PC-3 (cell line): ENCODE results near the gene OR4E2.

Source experiments
- EZH2 ChIP-seq: fragments of 300-600 bp; sonication (generic); IDR thresholded peaks from one replicate; pipeline ENCODE4 v1.6.1; 2017; ENCODE audit warnings: antibody characterized with exemption, mild to moderate bottlenecking, low read length; ENCODE audit not compliant: unreplicated experiment
- TF ChIP-seq, protein P1 (sequence below): fragments of 300-600 bp; sonication (generic); conservative IDR thresholded peaks from 2 replicates; pipeline ENCODE4 v1.5.1; 2017; ENCODE audit warnings: antibody characterized with exemption, low read depth, mild to moderate bottlenecking, low read length

DNA sequence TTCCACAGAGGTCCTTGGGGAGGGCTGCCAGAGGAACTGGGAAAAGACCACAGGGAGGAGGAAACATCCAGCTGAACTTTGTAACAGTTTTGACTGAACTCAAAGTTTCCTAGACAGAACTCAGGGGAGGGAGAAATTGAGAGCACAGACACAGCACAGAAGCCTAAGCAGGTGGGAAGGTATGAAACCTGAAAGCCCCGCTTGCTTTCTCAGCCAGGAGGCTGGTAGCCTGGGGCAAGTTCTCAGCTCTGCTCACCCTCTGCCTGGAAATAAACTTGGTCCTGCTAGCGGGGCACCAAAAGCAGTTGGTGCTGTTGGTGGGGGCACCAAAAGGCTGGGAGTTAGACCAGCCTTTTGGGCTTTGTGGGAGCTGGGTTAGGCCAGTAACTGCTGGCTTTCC lies 45.9 kb downstream of the OR4E2 start:
- TF ChIP-seq, protein P1, sequence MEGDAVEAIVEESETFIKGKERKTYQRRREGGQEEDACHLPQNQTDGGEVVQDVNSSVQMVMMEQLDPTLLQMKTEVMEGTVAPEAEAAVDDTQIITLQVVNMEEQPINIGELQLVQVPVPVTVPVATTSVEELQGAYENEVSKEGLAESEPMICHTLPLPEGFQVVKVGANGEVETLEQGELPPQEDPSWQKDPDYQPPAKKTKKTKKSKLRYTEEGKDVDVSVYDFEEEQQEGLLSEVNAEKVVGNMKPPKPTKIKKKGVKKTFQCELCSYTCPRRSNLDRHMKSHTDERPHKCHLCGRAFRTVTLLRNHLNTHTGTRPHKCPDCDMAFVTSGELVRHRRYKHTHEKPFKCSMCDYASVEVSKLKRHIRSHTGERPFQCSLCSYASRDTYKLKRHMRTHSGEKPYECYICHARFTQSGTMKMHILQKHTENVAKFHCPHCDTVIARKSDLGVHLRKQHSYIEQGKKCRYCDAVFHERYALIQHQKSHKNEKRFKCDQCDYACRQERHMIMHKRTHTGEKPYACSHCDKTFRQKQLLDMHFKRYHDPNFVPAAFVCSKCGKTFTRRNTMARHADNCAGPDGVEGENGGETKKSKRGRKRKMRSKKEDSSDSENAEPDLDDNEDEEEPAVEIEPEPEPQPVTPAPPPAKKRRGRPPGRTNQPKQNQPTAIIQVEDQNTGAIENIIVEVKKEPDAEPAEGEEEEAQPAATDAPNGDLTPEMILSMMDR: no peak
- TF ChIP-seq EZH2: no peak
